ENCODE data around the gene PDE7B. TPM values are rescaled to one million over a fixed set of nuclear protein-coding genes. Genes with fewer than 3 reads are reported as not detected.
"Not testable (repeated sequence)": the region's sequence is repeated elsewhere in the genome, so short reads cannot be mapped to it uniquely, and the experiment has no call there.

Gene PDE7B
- total RNA-seq, 2 experiments from 2014 or later, result 0.38 to 3.5 TPM

DNA sequence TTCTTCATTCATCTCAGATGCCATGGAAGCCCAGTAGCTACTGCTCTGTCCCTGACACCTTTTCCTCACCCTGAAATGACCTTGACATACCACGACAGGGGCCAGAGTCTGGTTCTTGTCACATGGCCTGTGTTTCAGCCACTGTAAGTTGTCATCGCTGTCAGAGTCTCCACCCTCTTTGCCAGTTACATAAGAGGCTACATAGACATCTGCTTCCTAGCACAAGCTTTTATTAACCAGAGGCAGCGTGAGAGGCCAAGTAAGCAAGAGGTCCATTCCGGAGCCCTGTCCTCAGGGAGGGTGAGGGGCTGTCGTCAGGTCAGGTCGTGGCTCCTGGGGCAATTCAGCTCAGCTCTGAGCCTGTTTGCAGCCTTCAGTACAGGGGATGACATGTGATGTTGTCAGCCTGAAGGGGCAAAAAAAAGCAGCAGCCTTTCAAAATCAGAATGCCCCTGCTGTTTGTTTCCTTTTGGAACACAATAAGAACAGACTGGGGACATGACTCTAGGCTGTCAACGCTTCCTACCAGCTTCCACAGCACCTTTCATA lies 252.3 kb downstream of the PDE7B start:
- CTCF ChIA-PET, result no interaction called here
- Mint-ChIP-seq H3K4me1 (no peaks in the 10 kb centered on the region), H3K36me3 (no peaks in the 10 kb centered on the region), H3K4me3 (no peak overlapping the region), H3K27me3 (peaks cover 11% of the 10 kb centered on the region), H3K9me3 (ENCODE audit: low read depth) (no peaks in the 10 kb centered on the region), H3K27ac (no peak overlapping the region)
- ATAC-seq (no peak), DNase-seq (no peak)

GRCh38 chr6:136104556-136104955 lies 253.1 kb downstream of the PDE7B start:
- Mint-ChIP-seq H3K4me3 (no peak overlapping the region), H3K9me3 (ENCODE audit: low read depth) (no peaks in the 10 kb centered on the region), H3K27me3 (peaks cover 12% of the 10 kb centered on the region), H3K4me1 (no peaks in the 10 kb centered on the region), H3K27ac (no peak overlapping the region), H3K36me3 (no peaks in the 10 kb centered on the region)
- DNase-seq, result no peak
- ATAC-seq, result no peak
- CTCF ChIA-PET, result no interaction called here

DNA sequence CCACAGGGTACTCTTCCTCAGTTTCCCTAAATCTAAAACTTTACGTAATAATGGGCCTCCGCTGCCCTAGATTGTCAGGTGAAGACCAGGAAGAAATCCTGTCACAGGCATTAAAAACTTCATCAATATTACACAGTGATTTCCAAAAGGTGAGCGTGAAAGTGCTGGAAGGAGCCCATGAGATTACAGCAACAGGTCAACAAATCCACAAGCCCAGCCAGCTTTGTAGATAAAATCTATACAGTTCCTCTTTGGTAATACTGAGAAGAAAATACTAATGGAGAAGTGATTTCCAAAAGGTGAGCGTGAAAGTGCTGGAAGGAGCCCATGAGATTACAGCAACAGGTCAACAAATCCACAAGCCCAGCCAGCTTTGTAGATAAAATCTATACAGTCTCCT lies 254.3 kb downstream of the PDE7B start:
- DNase-seq; CTCF ChIA-PET; H3K36me3 Mint-ChIP-seq; H3K27ac Mint-ChIP-seq; H3K9me3 Mint-ChIP-seq (ENCODE audit: low read depth); H3K4me1 Mint-ChIP-seq; ATAC-seq; H3K4me3 Mint-ChIP-seq: not testable (repeated sequence)
- H3K27me3 Mint-ChIP-seq, result peaks cover 10% of the 10 kb centered on the region

GRCh38 chr6:136108361-136108945 lies 257.0 kb downstream of the PDE7B start:
- no peaks in the 10 kb centered on the region for H3K9me3 Mint-ChIP-seq (ENCODE audit: low read depth)
- no peaks in the 10 kb centered on the region for H3K4me1 Mint-ChIP-seq
- ATAC-seq, result no peak
- H3K36me3 Mint-ChIP-seq, result no peaks in the 10 kb centered on the region
- no peak overlapping the region for H3K27ac Mint-ChIP-seq
- H3K4me3 Mint-ChIP-seq, result no peak overlapping the region
- H3K27me3 Mint-ChIP-seq, result peaks cover 17% of the 10 kb centered on the region
- DNase-seq, result no peak
- CTCF ChIA-PET, result no interaction called here

DNA sequence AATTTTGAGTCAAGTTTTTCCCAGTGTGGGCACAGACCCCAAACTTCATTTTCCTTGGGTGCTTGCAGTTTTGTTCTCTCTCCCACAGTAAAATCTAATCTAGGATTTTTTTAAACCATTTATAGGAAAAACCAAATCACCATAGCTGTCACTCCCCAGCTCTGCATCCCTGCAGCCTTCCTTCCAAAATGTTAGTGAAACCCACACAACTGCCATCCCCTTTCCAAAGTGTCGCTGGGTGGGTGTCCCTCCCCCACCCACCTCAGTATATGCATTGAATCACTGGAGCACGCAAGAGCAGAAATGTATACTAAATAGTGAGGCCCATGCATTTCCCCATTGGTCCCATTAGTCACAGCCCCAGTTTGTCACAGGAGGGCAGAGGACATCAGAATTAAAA lies 260.3 kb downstream of the PDE7B start:
- DNase-seq (no peak), ATAC-seq (no peak)
- Mint-ChIP-seq H3K9me3 (ENCODE audit: low read depth) (no peaks in the 10 kb centered on the region), H3K27ac (no peak overlapping the region), H3K4me1 (no peaks in the 10 kb centered on the region), H3K27me3 (peaks cover 37% of the 10 kb centered on the region), H3K36me3 (no peaks in the 10 kb centered on the region), H3K4me3 (no peak overlapping the region)
- CTCF ChIA-PET, result no interaction called here

GRCh38 chr6:136112262-136112661 lies 260.8 kb downstream of the PDE7B start:
- no peak overlapping the region for H3K4me3 Mint-ChIP-seq
- no peak overlapping the region for H3K27ac Mint-ChIP-seq
- no peak for DNase-seq
- CTCF ChIA-PET, result no interaction called here
- ATAC-seq, result no peak
- H3K27me3 Mint-ChIP-seq, result peaks cover 41% of the 10 kb centered on the region
- H3K4me1 Mint-ChIP-seq, result no peaks in the 10 kb centered on the region
- H3K36me3 Mint-ChIP-seq, result no peaks in the 10 kb centered on the region
- H3K9me3 Mint-ChIP-seq (ENCODE audit: low read depth), result no peaks in the 10 kb centered on the region

DNA sequence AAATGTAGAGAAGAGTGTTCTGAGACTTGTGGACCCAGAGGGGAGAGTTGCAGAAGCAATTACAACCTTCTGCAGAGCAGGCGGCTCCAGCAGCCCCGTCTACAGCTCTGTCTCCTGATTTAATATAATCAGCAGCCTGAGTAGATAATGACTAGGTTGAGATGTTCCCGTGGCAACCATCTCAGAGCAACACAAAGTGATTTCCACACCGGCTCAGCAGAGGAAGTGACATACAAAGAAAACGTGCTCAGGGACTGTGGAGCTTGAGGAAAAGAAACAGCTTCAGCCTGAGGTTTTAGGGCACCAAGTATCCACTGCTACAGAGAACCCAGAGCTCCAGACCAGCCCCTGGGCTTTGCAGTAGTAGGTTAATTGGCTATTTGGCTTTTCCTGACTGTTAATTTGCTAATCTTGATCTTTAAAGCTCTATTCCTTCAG lies 262.3 kb downstream of the PDE7B start:
- Mint-ChIP-seq H3K4me1 (no peaks in the 10 kb centered on the region), H3K4me3 (no peak overlapping the region), H3K27ac (no peak overlapping the region), H3K9me3 (ENCODE audit: low read depth) (no peaks in the 10 kb centered on the region), H3K36me3 (no peaks in the 10 kb centered on the region), H3K27me3 (peaks cover 47% of the 10 kb centered on the region)
- CTCF ChIA-PET, result no interaction called here
- DNase-seq, result no peak
- ATAC-seq, result no peak

GRCh38 chr6:136114661-136115060 lies 263.2 kb downstream of the PDE7B start:
- Mint-ChIP-seq H3K27me3 (peaks cover 45% of the 10 kb centered on the region), H3K4me1 (no peaks in the 10 kb centered on the region), H3K36me3 (no peaks in the 10 kb centered on the region), H3K9me3 (ENCODE audit: low read depth) (no peaks in the 10 kb centered on the region), H3K4me3 (no peak overlapping the region), H3K27ac (no peak overlapping the region)
- DNase-seq (no peak), ATAC-seq (no peak)
- CTCF ChIA-PET, result no interaction called here

DNA sequence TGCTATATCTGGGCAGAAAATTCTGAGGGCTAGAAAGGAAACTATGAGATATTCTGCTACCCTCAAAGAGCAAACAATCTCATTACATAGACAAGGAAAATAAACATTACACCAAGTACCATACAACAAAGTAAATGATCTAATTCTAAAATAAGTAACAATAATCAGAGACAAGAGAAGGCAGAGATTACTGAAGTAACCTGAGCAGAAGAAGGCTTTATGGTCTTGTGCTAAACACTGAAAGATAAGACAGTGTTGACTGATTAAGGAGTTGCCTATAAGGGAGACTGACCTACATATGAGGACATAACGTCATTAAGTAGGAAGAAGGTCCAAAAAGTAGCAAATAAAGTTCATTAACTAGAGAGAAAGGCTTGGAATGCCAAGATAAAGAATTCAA lies 264.4 kb downstream of the PDE7B start:
- Mint-ChIP-seq H3K27me3 (peaks cover 41% of the 10 kb centered on the region), H3K4me3 (no peak overlapping the region), H3K27ac (no peak overlapping the region), H3K9me3 (ENCODE audit: low read depth) (no peaks in the 10 kb centered on the region), H3K4me1 (no peaks in the 10 kb centered on the region), H3K36me3 (no peaks in the 10 kb centered on the region)
- ATAC-seq (no peak), DNase-seq (no peak)
- CTCF ChIA-PET, result no interaction called here

- Mint-ChIP-seq H3K4me3 (no peak overlapping the region), H3K27me3 (peaks cover 37% of the 10 kb centered on the region), H3K9me3 (ENCODE audit: low read depth) (no peaks in the 10 kb centered on the region), H3K27ac (no peak overlapping the region), H3K4me1 (no peaks in the 10 kb centered on the region), H3K36me3 (no peaks in the 10 kb centered on the region)
- CTCF ChIA-PET, result no interaction called here
- DNase-seq, result no peak
- no peak for ATAC-seq
These were observed 265.6 kb downstream of the PDE7B start for GRCh38 chr6:136117081-136117480.

GRCh38 chr6:136118787-136119186 lies 267.3 kb downstream of the PDE7B start:
- Mint-ChIP-seq H3K27me3 (peaks cover 31% of the 10 kb centered on the region), H3K9me3 (ENCODE audit: low read depth) (no peaks in the 10 kb centered on the region), H3K27ac (no peak overlapping the region), H3K4me3 (no peak overlapping the region), H3K4me1 (no peaks in the 10 kb centered on the region), H3K36me3 (no peaks in the 10 kb centered on the region)
- CTCF ChIA-PET, result no interaction called here
- ATAC-seq, result no peak
- no peak for DNase-seq

- ATAC-seq (no peak), DNase-seq (no peak)
- Mint-ChIP-seq H3K27me3 (peaks cover 14% of the 10 kb centered on the region), H3K36me3 (no peaks in the 10 kb centered on the region), H3K9me3 (ENCODE audit: low read depth) (no peaks in the 10 kb centered on the region), H3K27ac (no peak overlapping the region), H3K4me3 (no peak overlapping the region), H3K4me1 (no peaks in the 10 kb centered on the region)
- CTCF ChIA-PET, result no interaction called here
These were observed 272.0 kb downstream of the PDE7B start for GRCh38 chr6:136123468-136123867.

DNA sequence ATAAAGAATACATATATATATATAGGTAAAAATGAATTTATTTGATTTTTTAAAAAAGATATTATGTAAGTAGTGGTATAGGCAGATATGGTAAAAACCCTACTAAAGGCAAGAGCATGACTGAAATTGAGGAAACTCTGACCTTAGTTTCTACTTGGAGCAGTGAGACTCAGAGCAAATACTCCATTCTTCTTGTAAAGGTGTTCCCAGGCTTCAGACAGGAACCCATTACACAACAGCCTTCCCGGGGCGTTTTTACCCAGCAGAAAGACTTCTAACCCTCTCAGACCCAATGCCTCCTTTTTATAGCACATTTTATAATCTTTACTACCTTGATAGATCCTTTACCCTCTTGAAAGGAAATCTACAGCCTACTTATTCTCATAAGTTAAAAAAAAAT lies 274.1 kb downstream of the PDE7B start:
- no peaks in the 10 kb centered on the region for H3K9me3 Mint-ChIP-seq (ENCODE audit: low read depth)
- H3K4me3 Mint-ChIP-seq, result no peak overlapping the region
- H3K27ac Mint-ChIP-seq, result no peak overlapping the region
- H3K36me3 Mint-ChIP-seq, result no peaks in the 10 kb centered on the region
- no peak for DNase-seq
- CTCF ChIA-PET, result no interaction called here
- no peak for ATAC-seq
- no peaks in the 10 kb centered on the region for H3K4me1 Mint-ChIP-seq
- H3K27me3 Mint-ChIP-seq, result peaks cover 19% of the 10 kb centered on the region

GRCh38 chr6:136127873-136128272 lies 276.4 kb downstream of the PDE7B start:
- Mint-ChIP-seq H3K9me3 (ENCODE audit: low read depth) (no peaks in the 10 kb centered on the region), H3K36me3 (no peaks in the 10 kb centered on the region), H3K4me1 (no peaks in the 10 kb centered on the region), H3K27ac (no peak overlapping the region), H3K27me3 (peaks cover 22% of the 10 kb centered on the region), H3K4me3 (no peak overlapping the region)
- DNase-seq, result no peak
- CTCF ChIA-PET, result no interaction called here
- no peak for ATAC-seq

DNA sequence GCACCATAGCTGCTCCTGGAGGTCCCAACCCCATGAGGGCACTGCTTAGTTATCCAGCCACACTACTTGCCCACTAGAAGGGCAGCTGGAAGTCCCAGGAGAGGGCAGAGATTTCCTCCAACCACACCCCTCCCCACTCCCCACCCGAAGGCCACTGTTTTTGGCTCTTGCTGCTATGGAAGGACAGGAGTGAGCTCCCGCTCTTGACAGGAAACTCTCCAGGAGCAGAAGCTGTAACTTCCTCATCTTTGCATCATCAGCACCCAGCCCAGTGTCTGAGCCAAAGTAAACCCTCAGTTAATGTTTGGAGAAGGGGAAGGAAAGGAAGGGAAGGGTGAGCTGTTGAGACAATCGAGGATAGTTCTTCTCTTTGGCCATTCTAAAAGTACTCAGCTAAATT lies 277.9 kb downstream of the PDE7B start:
- Mint-ChIP-seq H3K4me1 (no peaks in the 10 kb centered on the region), H3K36me3 (no peaks in the 10 kb centered on the region), H3K9me3 (ENCODE audit: low read depth) (no peaks in the 10 kb centered on the region), H3K27me3 (peaks cover 30% of the 10 kb centered on the region), H3K4me3 (no peak overlapping the region), H3K27ac (no peak overlapping the region)
- no peak for ATAC-seq
- no peak for DNase-seq
- CTCF ChIA-PET, result no interaction called here

Data from activated CD8-positive, alpha-beta memory T cell treated with anti-CD3 and anti-CD28 coated beads, Interleukin-2, amount 10 ng/mL, durations not matched to agents 7 days and 5 days (primary cell).